ENCODE measurements around the gene MAPRE2. TPM values are rescaled to one million over a fixed set of nuclear protein-coding genes. Genes with fewer than 3 reads are reported as not detected.
A peak's percentile ranks its signal among the peaks of the same experiment; 100 is the strongest.

MAPRE2 gene
- total RNA-seq, 1 experiment from 2014 or later = 29.4 TPM

GRCh38 chr18:35182151-35182550, 140.9 kb downstream of the MAPRE2 start:
- H4K5ac ChIP-seq (ENCODE audit: insufficient read length, low read depth, low read length) = no peak overlapping the region
- H3K4me2 ChIP-seq (ENCODE audit: insufficient read depth, insufficient read length, low read length) = no peak overlapping the region
- WGBS (ENCODE audit: extremely low coverage, insufficient read length, low lambda C conversion rate) = no CpG with 5 or more reads among the region's 6 CpGs
- no peak overlapping the region for H3K18ac ChIP-seq (ENCODE audit: insufficient read length, low read depth, low read length)
- DNase-seq = no peak
- Mint-ChIP-seq H3K9me3 (peaks cover 0 to 3% of the 10 kb centered on the region in 2 experiments; a peak in 2 of 5 replicates), H3K27ac (no peak overlapping the region), H3K4me3 (no peak overlapping the region), H3K27me3 (ENCODE audit: low read depth) (no peaks in the 10 kb centered on the region), H3K4me1 (peaks cover 16 to 29% of the 10 kb centered on the region in 2 experiments), H3K36me3 (ENCODE audit: insufficient read depth in 1 of 3, low read depth in 3 of 3) (peaks cover 0 to 6% (median under 1%) of the 10 kb centered on the region in 3 experiments; a peak in 2 of 7 replicates)
- no peak overlapping the region for H2BK120ac ChIP-seq (ENCODE audit: low read depth, low read length, poor library complexity, severe bottlenecking)
- H2AFZ ChIP-seq (ENCODE audit: low read length) = peak overlapping the region; percentile 29
- no peaks in the 10 kb centered on the region for H3K79me2 ChIP-seq (ENCODE audit: insufficient read depth, low read length)
- no peak overlapping the region for H3K27ac ChIP-seq (ENCODE audit: insufficient read length, low read depth, low read length)
- no peak overlapping the region for H4K8ac ChIP-seq (replicated peaks; ENCODE audit: insufficient read length, low read depth, low read length)
- no peak overlapping the region for H3K56ac ChIP-seq (ENCODE audit: insufficient read length, low read depth, low read length)
- H2AK5ac ChIP-seq (ENCODE audit: insufficient read length, low read length) = no peak overlapping the region
- H3K4ac ChIP-seq (ENCODE audit: low read depth, low read length) = no peak overlapping the region
- no peak overlapping the region for H4K91ac ChIP-seq (ENCODE audit: insufficient read length, low read depth, low read length)
- H2BK5ac ChIP-seq (ENCODE audit: insufficient read length, low read length) = no peak overlapping the region
- TF ChIP-seq CTCF (conservative IDR thresholded peaks at IDR 0.05) = no peak
- no peak overlapping the region for H3K14ac ChIP-seq (ENCODE audit: insufficient read depth, low read length)
- H3K23ac ChIP-seq (ENCODE audit: insufficient read length, low read depth, low read length) = no peak overlapping the region
- H3K9ac ChIP-seq (ENCODE audit: extremely low read depth, insufficient read length, low read length) = no peak overlapping the region
- peaks cover 5% of the 10 kb centered on the region; the same call in 1 of the 2 replicates for H3K4me1 ChIP-seq (ENCODE audit: insufficient read depth, low read length)
- no peak overlapping the region for H3T11ph ChIP-seq (ENCODE audit: low read length)
- no peaks in the 10 kb centered on the region for H3K79me1 ChIP-seq (ENCODE audit: insufficient read depth, low read depth, low read length, poor library complexity, severe bottlenecking)
- no peaks in the 10 kb centered on the region for H4K20me1 ChIP-seq (ENCODE audit: control insufficient read depth, insufficient read depth, insufficient read length)
- H3K23me2 ChIP-seq (ENCODE audit: insufficient read length, low read depth, low read length, poor library complexity, severe bottlenecking) = no peaks in the 10 kb centered on the region
- H2BK12ac ChIP-seq (ENCODE audit: insufficient read length, low read depth, low read length) = no peak overlapping the region
- no peaks in the 10 kb centered on the region for H3K27me3 ChIP-seq (ENCODE audit: insufficient read depth, low read length)
- H2BK20ac ChIP-seq (ENCODE audit: low read depth, low read length, poor library complexity, severe bottlenecking) = no peak overlapping the region
- 0 out of 2 replicates have a peak overlapping the region, but pooled peaks have one; percentile 59 for H2BK15ac ChIP-seq (ENCODE audit: low read depth, low read length)
- H3K9me3 ChIP-seq (ENCODE audit: control insufficient read depth, low read depth, low read length) = no peaks in the 10 kb centered on the region

Measured in H9 (cell line).